Measurements from ENCODE around the gene TSPAN4.
A peak's percentile ranks its signal among the peaks of the same experiment; 100 is the strongest.

Gene TSPAN4

DNA sequence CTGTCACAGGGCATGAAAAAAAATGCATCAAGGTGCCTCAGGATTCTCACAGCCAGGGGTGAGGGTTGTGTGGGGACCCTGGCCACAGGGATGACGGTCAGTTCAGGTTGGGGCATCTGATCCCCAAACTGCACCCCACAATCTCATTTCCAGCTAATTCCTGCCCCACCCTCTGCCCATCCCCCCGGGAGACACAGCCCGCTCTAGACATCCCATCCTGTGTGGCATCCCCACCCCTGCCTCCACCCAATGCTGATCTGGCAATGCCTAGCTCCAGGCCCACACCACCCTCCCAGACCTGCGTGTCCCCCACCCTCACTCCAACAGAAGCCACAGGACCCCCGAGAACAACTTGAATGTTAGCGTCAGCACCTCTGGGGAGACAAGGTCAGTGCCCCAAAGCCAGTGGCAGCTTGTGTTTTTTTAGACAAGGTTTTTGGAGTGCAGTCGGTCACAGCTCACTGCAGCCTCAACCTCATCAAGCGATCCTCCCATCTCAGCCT is 25.3 kb downstream of the TSPAN4 start:
- DNase-seq (ENCODE audit: low read depth in 1 of 2, low spot score in 1 of 2): no peak
- Histone ChIP-seq H3K4me3 (replicated peaks; ENCODE audit: insufficient read depth, low read length) (no peak overlapping the region), H3K27ac (replicated peaks) (no peak overlapping the region), H3K27me3 (ENCODE audit: insufficient read depth, poor library complexity, severe bottlenecking) (peaks cover 1% of the 10 kb centered on the region)
- TF ChIP-seq, protein P1, sequence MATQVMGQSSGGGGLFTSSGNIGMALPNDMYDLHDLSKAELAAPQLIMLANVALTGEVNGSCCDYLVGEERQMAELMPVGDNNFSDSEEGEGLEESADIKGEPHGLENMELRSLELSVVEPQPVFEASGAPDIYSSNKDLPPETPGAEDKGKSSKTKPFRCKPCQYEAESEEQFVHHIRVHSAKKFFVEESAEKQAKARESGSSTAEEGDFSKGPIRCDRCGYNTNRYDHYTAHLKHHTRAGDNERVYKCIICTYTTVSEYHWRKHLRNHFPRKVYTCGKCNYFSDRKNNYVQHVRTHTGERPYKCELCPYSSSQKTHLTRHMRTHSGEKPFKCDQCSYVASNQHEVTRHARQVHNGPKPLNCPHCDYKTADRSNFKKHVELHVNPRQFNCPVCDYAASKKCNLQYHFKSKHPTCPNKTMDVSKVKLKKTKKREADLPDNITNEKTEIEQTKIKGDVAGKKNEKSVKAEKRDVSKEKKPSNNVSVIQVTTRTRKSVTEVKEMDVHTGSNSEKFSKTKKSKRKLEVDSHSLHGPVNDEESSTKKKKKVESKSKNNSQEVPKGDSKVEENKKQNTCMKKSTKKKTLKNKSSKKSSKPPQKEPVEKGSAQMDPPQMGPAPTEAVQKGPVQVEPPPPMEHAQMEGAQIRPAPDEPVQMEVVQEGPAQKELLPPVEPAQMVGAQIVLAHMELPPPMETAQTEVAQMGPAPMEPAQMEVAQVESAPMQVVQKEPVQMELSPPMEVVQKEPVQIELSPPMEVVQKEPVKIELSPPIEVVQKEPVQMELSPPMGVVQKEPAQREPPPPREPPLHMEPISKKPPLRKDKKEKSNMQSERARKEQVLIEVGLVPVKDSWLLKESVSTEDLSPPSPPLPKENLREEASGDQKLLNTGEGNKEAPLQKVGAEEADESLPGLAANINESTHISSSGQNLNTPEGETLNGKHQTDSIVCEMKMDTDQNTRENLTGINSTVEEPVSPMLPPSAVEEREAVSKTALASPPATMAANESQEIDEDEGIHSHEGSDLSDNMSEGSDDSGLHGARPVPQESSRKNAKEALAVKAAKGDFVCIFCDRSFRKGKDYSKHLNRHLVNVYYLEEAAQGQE (IDR thresholded peaks at IDR 0.05; ENCODE audit: insufficient replicate concordance, low read depth): no peak
- TF ChIP-seq POLR2AphosphoS5 (IDR thresholded peaks at IDR 0.05; ENCODE audit: low read depth) (no peak), SPI1 (IDR thresholded peaks at IDR 0.05; ENCODE audit: borderline replicate concordance, low read depth) (no peak), GABPA (IDR thresholded peaks at IDR 0.05; ENCODE audit: low read depth) (no peak)
- TF ChIP-seq, protein P2, sequence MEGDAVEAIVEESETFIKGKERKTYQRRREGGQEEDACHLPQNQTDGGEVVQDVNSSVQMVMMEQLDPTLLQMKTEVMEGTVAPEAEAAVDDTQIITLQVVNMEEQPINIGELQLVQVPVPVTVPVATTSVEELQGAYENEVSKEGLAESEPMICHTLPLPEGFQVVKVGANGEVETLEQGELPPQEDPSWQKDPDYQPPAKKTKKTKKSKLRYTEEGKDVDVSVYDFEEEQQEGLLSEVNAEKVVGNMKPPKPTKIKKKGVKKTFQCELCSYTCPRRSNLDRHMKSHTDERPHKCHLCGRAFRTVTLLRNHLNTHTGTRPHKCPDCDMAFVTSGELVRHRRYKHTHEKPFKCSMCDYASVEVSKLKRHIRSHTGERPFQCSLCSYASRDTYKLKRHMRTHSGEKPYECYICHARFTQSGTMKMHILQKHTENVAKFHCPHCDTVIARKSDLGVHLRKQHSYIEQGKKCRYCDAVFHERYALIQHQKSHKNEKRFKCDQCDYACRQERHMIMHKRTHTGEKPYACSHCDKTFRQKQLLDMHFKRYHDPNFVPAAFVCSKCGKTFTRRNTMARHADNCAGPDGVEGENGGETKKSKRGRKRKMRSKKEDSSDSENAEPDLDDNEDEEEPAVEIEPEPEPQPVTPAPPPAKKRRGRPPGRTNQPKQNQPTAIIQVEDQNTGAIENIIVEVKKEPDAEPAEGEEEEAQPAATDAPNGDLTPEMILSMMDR (IDR thresholded peaks at IDR 0.05; ENCODE audit: insufficient read depth, low read length): no peak

DNA sequence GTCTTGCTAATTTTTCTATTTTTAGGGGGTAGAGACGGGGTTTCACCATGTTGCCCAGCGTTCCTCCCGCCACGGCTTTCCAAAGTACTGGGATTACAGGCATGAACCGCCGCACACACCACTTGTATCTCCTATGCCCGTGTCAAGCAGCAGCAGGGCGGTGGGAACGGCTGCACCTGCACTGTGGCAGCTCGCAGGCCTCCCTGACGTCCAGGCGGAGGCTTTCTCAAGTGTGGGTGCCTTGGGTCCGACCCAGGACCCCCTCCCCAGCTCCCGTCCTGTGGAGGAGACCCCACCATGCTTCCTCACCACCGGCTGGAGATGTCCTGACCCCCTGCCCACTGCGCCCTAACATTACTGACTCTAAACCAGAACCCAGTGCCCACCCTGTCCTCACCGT is 25.7 kb downstream of the TSPAN4 start:
- TF ChIP-seq, protein P1 (IDR thresholded peaks at IDR 0.05; ENCODE audit: insufficient replicate concordance, low read depth): no peak
- Histone ChIP-seq H3K27me3 (ENCODE audit: insufficient read depth, poor library complexity, severe bottlenecking) (no peaks in the 10 kb centered on the region), H3K4me3 (replicated peaks; ENCODE audit: insufficient read depth, low read length) (no peak overlapping the region), H3K27ac (replicated peaks) (no peak overlapping the region)
- no peak for DNase-seq (ENCODE audit: low read depth in 1 of 2, low spot score in 1 of 2)

DNA sequence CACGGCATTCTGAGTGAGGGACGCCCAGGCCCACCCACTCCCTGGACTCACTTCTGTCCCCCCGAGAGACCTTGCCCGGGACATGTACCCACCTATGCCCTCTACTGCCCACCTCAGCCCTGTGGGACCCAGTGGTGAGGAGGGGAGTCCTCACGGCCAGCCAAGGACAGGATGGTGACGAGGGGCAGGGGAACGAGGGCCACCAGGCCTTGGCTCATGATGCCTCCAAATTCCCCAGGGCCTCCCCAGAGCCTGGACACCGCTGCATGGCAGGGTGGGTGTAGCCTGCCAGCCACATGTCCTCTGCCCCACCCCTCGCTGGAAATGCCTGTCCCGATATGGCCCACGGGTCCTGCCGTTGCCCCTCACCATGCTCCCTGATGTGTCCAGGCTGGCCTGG is 26.1 kb downstream of the TSPAN4 start:
- no peak overlapping the region for H3K4me3 ChIP-seq (replicated peaks; ENCODE audit: insufficient read depth, low read length)
- no peak for DNase-seq (ENCODE audit: low read depth in 1 of 2, low spot score in 1 of 2)
- TF ChIP-seq, protein P2 (IDR thresholded peaks at IDR 0.05; ENCODE audit: insufficient read depth, low read length): no peak
- TF ChIP-seq SPI1 (IDR thresholded peaks at IDR 0.05; ENCODE audit: borderline replicate concordance, low read depth): no peak
- peak; percentile 49 for TF ChIP-seq POLR2AphosphoS5 (IDR thresholded peaks at IDR 0.05; ENCODE audit: low read depth)
- H3K27me3 ChIP-seq (ENCODE audit: insufficient read depth, poor library complexity, severe bottlenecking): no peaks in the 10 kb centered on the region
- no peak overlapping the region for H3K27ac ChIP-seq (replicated peaks)

DNA sequence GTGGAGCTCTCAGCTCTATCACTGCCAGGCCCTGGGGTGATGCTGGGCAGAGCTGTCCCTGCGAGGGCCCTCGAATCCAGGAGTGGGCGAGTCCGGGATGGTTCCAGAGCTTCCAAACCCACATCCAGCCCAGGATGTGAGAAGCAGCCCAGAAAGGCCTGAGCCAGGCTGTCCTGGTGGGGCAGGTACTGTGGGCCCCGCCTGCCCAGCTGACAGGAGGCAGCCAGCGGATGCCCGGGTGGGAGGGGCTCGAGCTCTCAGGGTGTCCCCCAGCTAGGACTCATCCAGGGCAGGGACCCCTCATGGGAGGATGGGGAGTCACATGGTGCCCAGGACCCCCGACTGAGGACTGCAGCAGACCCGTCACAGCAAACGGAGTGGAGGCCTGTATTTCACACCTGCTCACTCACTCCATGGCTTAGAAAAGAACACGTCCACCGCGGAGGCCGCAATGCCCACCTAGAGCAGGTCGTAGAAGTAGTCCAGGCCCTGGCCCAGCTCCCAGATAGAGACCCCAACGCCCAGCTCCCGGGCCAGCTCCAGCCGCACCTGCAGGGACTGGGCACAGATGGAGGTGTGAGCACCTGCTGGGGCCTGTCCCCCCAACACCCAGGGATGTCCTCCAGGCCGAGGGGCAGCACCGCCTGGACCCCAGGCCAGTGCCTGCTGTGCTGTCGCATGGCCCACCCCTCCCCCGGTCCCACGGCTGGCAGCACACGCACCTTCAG is 26.9 kb downstream of the TSPAN4 start:
- DNase-seq (ENCODE audit: low read depth in 1 of 2, low spot score in 1 of 2): no peak
- H3K27ac ChIP-seq (replicated peaks): no peak overlapping the region
- no peaks in the 10 kb centered on the region for H3K27me3 ChIP-seq (ENCODE audit: insufficient read depth, poor library complexity, severe bottlenecking)
- TF ChIP-seq POLR2AphosphoS5 (IDR thresholded peaks at IDR 0.05; ENCODE audit: low read depth) (0 out of 2 replicates have a peak, but pooled peaks have one; percentile 14), GABPA (IDR thresholded peaks at IDR 0.05; ENCODE audit: low read depth) (no peak)
- H3K4me3 ChIP-seq (replicated peaks; ENCODE audit: insufficient read depth, low read length): no peak overlapping the region

DNA sequence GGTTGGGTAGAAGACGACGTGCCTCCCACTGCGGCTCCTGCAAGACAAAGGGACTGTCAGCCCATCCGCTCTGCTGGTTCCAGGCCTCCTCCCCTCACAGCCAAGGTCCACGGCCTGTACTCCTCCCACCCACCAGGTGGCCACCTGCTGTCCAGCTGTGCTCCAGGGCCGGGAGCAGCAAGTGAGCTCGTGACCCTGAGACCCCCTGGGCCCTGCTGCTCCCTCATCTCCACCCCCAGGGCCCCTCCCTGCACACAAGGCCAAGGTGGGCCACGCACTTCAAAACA is 27.4 kb downstream of the TSPAN4 start:
- DNase-seq (ENCODE audit: low read depth in 1 of 2, low spot score in 1 of 2): no peak
- Histone ChIP-seq H3K27ac (replicated peaks) (no peak overlapping the region), H3K4me3 (replicated peaks; ENCODE audit: insufficient read depth, low read length) (no peak overlapping the region), H3K27me3 (ENCODE audit: insufficient read depth, poor library complexity, severe bottlenecking) (no peaks in the 10 kb centered on the region)
- TF ChIP-seq POLR2AphosphoS5 (IDR thresholded peaks at IDR 0.05; ENCODE audit: low read depth) (no peak), GABPA (IDR thresholded peaks at IDR 0.05; ENCODE audit: low read depth) (no peak), SPI1 (IDR thresholded peaks at IDR 0.05; ENCODE audit: borderline replicate concordance, low read depth) (no peak)
- TF ChIP-seq, protein P1 (IDR thresholded peaks at IDR 0.05; ENCODE audit: insufficient replicate concordance, low read depth): no peak
